Measurements from ENCODE around the gene ARHGEF9.
"Not testable (repeated sequence)": the region's sequence is repeated elsewhere in the genome, so short reads cannot be mapped to it uniquely, and the experiment has no call there.

ARHGEF9 gene

GRCh38 chrX:63664741-63665140 is 120.3 kb downstream of the ARHGEF9 start:
- DNase-seq (ENCODE audit: insufficient read length, low spot score) = no peak
- no peak for FAIRE-seq

GRCh38 chrX:63664083-63664482 is 120.9 kb downstream of the ARHGEF9 start:
- DNase-seq (ENCODE audit: insufficient read length, low spot score) = no peak
- no peak for FAIRE-seq

GRCh38 chrX:63661676-63662075 is 123.3 kb downstream of the ARHGEF9 start:
- no peak for FAIRE-seq
- no peak for DNase-seq (ENCODE audit: insufficient read length, low spot score)

GRCh38 chrX:63658920-63659319 is 126.1 kb downstream of the ARHGEF9 start:
- DNase-seq (ENCODE audit: insufficient read length, low spot score) (no peak), FAIRE-seq (no peak)

- DNase-seq (ENCODE audit: insufficient read length, low spot score) = no peak
- FAIRE-seq = no peak
Observed at GRCh38 chrX:63657821-63658220, 127.2 kb downstream of the ARHGEF9 start.

GRCh38 chrX:63656871-63657580 is 128.0 kb downstream of the ARHGEF9 start:
- FAIRE-seq (no peak), DNase-seq (ENCODE audit: insufficient read length, low spot score) (no peak)

GRCh38 chrX:63652086-63652765 is 132.8 kb downstream of the ARHGEF9 start:
- DNase-seq (ENCODE audit: insufficient read length, low spot score) (no peak), FAIRE-seq (no peak)

- DNase-seq (ENCODE audit: insufficient read length, low spot score); FAIRE-seq: not testable (repeated sequence)
Observed at GRCh38 chrX:63645748-63646147, 139.3 kb downstream of the ARHGEF9 start.

- no peak for FAIRE-seq
- no peak for DNase-seq (ENCODE audit: insufficient read length, low spot score)
Observed at GRCh38 chrX:63635750-63636149, 149.3 kb downstream of the ARHGEF9 start.

GRCh38 chrX:63613531-63614028 is 171.4 kb downstream of the ARHGEF9 start:
- DNase-seq (ENCODE audit: insufficient read length, low spot score) = no peak
- no peak for FAIRE-seq

- FAIRE-seq (no peak), DNase-seq (ENCODE audit: insufficient read length, low spot score) (no peak)
Observed at GRCh38 chrX:63585936-63586335, 199.1 kb downstream of the ARHGEF9 start.

Data from HTR-8/SVneo (cell line).